Thymus (tissue), 11 donors: ENCODE data around the gene KIN. TPM values are rescaled to one million over a fixed set of nuclear protein-coding genes. Genes with fewer than 3 reads are reported as not detected.
"Not testable (repeated sequence)": the region's sequence is repeated elsewhere in the genome, so short reads cannot be mapped to it uniquely, and the experiment has no call there.

ENCODE experiments used
- DNase-seq, 9 donors: peaks; one replicate each; pipeline ENCODE4 v3.0.0-alpha.2; 2013; ENCODE audit warnings: low spot score in 9 of 9, low read depth in 6 of 9, missing footprints in 1 of 9
- H3K27ac ChIP-seq, 2 donors: one replicate each; pipeline ENCODE4 v1.5.1; 2013; ENCODE audit warnings: control low read depth in 1 of 2, low read depth in 1 of 2, low read length in 1 of 2, mild to moderate bottlenecking in 1 of 2, moderate library complexity in 1 of 2
- H3K27me3 ChIP-seq, 2 donors: one replicate each; pipeline ENCODE4 v1.5.1; 2013; ENCODE audit warnings: low read length in 1 of 2; ENCODE audit not compliant: control insufficient read depth in 2 of 2, insufficient read depth in 1 of 2
- H3K36me3 ChIP-seq, 2 donors: one replicate each; pipeline ENCODE4 v1.5.1; 2013; ENCODE audit warnings: low read length in 1 of 2, mild to moderate bottlenecking in 1 of 2, moderate library complexity in 1 of 2; ENCODE audit not compliant: control insufficient read depth in 2 of 2, insufficient read depth in 2 of 2
- H3K4me1 ChIP-seq, 2 donors: one replicate each; pipeline ENCODE4 v1.5.1; 2013; ENCODE audit warnings: low read length in 2 of 2; ENCODE audit not compliant: control insufficient read depth in 2 of 2, insufficient read depth in 2 of 2
- H3K4me3 ChIP-seq, 2 donors: one replicate each; pipeline ENCODE4 v1.5.1; 2013; ENCODE audit warnings: low read length in 2 of 2, control low read depth in 1 of 2, mild to moderate bottlenecking in 1 of 2
- H3K9me3 ChIP-seq, 2 donors: one replicate each; pipeline ENCODE4 v1.5.1; 2013; ENCODE audit warnings: low read length in 1 of 2, mild to moderate bottlenecking in 1 of 2; ENCODE audit not compliant: control insufficient read depth in 2 of 2, insufficient read depth in 1 of 2
- WGBS: extraction: QIAGEN DNeasy Blood & Tissue Kit; methylation state at CpG from one replicate; pipeline ENCODE4 v1.1.7; 2013; 5-methylcytosine and 5-hydroxymethylcytosine counted together
- polyA plus RNA-seq: library from polyadenylated mRNA; stranded (reverse); fragments of 200-250 nt; gene quantifications from one replicate; pipeline ENCODE4 v1.2.3, GENCODE V29; 2013
- total RNA-seq: library from RNA; stranded (reverse); fragments of 120-200 nt; gene quantifications from one replicate; pipeline ENCODE4 v1.2.4, GENCODE V29; 2013
- donor health status: healthy.

KIN gene
- total and polyA plus RNA-seq, 2 donors: 16.1 to 28.6 TPM

DNA sequence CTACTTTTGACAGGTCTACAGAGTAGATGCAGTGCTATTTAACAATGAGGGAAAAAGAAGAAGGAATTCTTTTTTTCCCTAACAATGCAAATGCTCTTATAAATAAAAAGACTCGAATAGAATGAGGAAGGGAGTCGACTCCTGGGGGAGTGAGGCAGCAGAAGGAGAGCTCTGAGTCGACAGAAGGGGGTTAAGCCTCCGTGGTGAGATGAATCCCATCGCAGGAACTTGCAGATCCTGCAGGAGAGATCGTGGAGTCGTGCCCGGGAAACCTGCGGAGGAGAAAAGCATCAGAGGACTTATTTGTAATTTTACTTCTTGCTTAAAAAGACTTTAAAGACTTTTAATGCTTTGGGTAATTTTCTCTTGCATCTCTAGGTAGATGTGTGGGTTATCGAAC, 67.3 kb downstream of the KIN start:
- WGBS: 82% methylated on average over 10 of the region's 10 CpGs
- no peaks in the 10 kb centered on the region for H3K9me3 ChIP-seq

DNA sequence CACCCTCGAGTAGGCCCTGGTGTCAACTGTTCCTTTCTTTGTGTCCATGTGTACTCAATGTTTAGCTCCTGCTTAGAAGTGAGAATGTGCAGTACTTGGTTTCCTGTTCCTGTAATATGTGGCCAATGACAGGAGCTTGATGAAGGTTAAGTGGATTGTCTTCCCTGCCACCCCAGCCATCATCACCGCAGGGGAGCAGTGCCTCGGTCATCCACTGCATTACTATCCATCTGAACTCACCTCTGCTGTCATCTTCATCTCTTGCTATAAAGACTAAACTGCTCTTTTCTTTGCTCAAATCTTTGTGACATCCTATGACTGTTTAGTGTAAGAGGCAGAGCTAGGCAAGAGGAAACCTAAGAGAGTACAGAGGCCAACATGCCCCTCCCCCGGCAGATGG, 69.1 kb downstream of the KIN start:
- Histone ChIP-seq H3K36me3 (no peaks in the 10 kb centered on the region), H3K4me3 (no peak overlapping the region), H3K27ac (no peak overlapping the region), H3K27me3 (no peaks in the 10 kb centered on the region), H3K4me1 (no peaks in the 10 kb centered on the region), H3K9me3 (no peaks in the 10 kb centered on the region)
- no peak for DNase-seq
- WGBS: 95% methylated on average over 4 of the region's 4 CpGs

More for the DNA sequence above, 67.3 kb downstream of the KIN start:
- DNase-seq: no peak
- no peaks in the 10 kb centered on the region for H3K36me3 ChIP-seq
- no peaks in the 10 kb centered on the region for H3K4me1 ChIP-seq
- H3K27me3 ChIP-seq: no peaks in the 10 kb centered on the region
- no peak overlapping the region for H3K4me3 ChIP-seq
- H3K27ac ChIP-seq: no peak overlapping the region

DNA sequence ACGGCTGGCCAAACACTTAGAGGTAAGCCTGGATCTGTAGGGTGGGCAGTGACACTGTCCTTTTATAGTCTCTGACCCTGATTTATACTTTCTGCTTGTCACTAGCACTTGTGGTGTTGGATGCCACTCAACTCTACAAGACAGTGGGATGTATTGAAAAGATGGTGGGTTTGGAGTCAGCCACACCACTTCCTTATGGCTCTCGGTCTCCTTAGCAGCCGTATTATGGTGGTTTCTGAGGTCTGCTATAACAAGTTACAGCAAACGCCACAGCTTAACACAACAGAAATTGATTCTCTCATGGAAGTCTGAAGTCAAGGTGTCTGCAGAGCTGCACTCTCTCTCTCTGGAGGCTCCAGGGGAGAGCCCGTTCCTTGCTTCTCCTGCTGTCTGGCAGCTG, 70.0 kb downstream of the KIN start:
- Histone ChIP-seq H3K27ac (no peak overlapping the region), H3K4me3 (no peak overlapping the region), H3K4me1 (no peaks in the 10 kb centered on the region), H3K36me3 (no peaks in the 10 kb centered on the region), H3K27me3 (no peaks in the 10 kb centered on the region), H3K9me3 (no peaks in the 10 kb centered on the region)
- DNase-seq: no peak
- 38% methylated on average over 5 of the region's 5 CpGs for WGBS

DNA sequence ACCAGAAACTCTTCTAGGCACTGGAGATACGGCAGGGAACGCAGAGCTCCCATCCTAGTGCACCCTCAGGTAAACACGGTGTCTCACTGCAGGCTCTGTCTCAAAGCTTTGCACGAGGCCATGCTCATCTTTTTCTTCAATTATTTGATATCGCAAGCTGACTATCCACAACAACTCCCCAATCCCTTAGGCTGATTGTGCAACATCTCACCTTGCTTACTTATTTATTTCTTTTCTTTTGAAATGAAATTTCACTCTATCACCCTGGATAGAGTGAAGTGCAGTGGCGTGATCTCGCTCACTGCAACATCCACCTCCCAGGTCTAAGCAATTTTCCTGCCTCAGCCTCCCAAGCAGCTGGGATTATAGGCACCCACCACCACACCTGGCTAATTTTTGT, 72.3 kb downstream of the KIN start:
- DNase-seq: no peak
- Histone ChIP-seq H3K4me3 (no peak overlapping the region), H3K9me3 (no peaks in the 10 kb centered on the region), H3K36me3 (no peaks in the 10 kb centered on the region), H3K27me3 (no peaks in the 10 kb centered on the region), H3K4me1 (no peaks in the 10 kb centered on the region), H3K27ac (no peak overlapping the region)
- 98% methylated on average over 7 of the region's 7 CpGs for WGBS

DNA sequence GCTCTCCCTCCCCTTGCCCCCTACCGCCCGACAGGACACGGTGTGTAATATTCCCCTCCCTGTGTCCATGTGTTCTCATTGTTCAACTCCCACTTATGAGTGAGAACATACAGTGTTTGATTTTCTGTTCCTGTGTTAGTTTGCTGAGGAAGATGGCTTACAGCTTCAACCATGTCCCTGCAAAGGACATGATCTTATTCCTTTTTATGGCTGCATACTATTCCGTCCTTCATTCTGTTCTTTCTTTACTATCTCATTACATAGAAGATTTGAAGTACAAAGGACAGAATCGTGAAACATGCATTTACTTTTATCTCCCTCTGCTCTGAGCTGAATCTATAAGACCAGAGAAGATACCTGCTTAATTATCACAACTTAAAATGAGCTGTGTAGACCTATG, 76.7 kb downstream of the KIN start:
- not testable (repeated sequence) for H3K4me3 ChIP-seq
- 94% methylated on average over 5 of the region's 5 CpGs for WGBS

DNA sequence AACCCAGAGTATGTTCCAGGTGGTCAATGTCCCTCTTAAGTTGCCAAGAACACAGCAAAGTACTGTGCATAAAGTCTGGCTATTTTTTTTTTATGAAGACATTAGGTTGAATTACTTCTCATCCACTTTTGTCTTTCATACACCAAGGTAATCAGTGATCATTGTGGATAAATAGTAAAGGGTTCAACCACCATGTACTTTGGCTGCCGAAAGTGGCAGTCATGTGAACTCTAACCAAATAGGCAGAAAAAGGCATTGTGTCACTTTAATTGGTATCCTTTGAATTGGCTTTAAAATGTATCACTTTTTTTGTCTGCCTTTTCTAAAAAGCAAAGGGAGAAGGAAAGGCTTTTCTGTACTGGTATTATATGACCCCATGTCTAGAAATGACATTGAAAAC, 77.3 kb downstream of the KIN start:
- no peaks in the 10 kb centered on the region for H3K36me3 ChIP-seq
- no peaks in the 10 kb centered on the region for H3K27me3 ChIP-seq
- H3K9me3 ChIP-seq: no peaks in the 10 kb centered on the region
- 100% methylated on average over 1 of the region's 1 CpG for WGBS
- no peak for DNase-seq
- no peak overlapping the region for H3K27ac ChIP-seq
- H3K4me1 ChIP-seq: no peaks in the 10 kb centered on the region
- H3K4me3 ChIP-seq: no peak overlapping the region

More for the DNA sequence above, 76.7 kb downstream of the KIN start:
- H3K36me3 ChIP-seq, H3K4me1 ChIP-seq, DNase-seq, H3K9me3 ChIP-seq, H3K27ac ChIP-seq, H3K27me3 ChIP-seq: not testable (repeated sequence)

DNA sequence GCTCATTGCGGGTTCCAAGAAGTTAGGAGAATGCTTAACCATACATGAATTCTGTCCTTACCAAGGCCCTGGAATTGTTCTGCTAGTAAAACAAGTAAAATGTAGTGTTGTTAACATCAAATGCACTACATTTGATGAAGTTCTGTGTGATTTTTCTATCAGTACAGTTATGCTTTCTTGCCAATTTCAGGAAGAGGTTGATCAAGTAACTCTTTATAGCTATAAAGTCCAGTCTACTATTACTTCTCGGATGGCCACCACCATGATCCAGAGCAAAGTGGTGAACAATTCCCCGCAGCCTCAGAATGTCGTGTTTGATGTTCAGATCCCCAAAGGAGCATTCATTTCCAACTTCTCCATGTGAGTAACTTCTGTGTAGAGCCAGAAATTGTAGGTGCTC, 79.0 kb downstream of the KIN start:
- H3K9me3 ChIP-seq: no peaks in the 10 kb centered on the region
- no peaks in the 10 kb centered on the region for H3K36me3 ChIP-seq
- DNase-seq: no peak
- H3K27me3 ChIP-seq: peaks cover 0 to 3% of the 10 kb centered on the region in 2 donors
- H3K4me1 ChIP-seq: no peaks in the 10 kb centered on the region
- no peak overlapping the region for H3K27ac ChIP-seq
- H3K4me3 ChIP-seq: no peak overlapping the region
- WGBS: 97% methylated on average over 4 of the region's 4 CpGs

DNA sequence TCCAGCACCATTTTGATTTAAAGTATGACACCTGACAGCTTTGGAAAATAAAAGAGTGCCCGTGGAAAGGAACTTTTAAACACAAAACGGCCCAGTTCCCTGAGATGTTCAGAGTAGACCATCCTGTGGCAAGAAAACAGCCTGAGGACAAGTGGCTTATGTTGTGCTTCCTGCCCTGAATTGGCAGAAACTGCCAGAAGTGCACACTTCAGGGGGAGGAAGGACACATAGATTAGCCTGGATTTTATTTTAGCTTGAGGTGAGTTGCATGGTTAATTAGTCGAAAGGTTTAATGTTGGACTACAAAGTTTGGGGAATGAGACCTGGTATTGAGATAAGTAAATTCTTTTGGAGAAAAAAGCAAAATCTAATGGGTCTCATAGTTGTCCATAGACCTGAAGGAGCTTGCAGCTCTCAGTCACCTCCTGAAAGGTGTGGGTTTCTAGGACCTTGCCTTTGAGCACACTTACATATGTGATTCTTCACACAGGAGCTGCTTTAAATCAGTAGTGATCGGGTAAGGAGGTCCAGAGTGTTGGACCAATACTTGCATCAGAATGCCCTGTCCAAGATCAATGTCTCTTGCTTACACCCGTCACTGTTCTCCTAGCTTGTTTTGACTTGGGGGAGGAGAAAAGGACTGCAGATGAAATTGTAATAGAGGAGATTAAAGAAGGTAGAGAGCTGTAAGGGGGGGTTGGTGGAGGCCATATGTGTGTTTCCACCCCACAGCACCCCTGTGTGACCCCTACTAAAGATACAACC, 79.8 kb downstream of the KIN start:
- no peak for DNase-seq
- H3K4me1 ChIP-seq: no peaks in the 10 kb centered on the region
- 94% methylated on average over 5 of the region's 5 CpGs for WGBS
- no peak overlapping the region for H3K27ac ChIP-seq
- no peak overlapping the region for H3K4me3 ChIP-seq
- no peaks in the 10 kb centered on the region for H3K36me3 ChIP-seq
- no peaks in the 10 kb centered on the region for H3K9me3 ChIP-seq
- H3K27me3 ChIP-seq: peaks cover 0 to 3% of the 10 kb centered on the region in 2 donors

DNA sequence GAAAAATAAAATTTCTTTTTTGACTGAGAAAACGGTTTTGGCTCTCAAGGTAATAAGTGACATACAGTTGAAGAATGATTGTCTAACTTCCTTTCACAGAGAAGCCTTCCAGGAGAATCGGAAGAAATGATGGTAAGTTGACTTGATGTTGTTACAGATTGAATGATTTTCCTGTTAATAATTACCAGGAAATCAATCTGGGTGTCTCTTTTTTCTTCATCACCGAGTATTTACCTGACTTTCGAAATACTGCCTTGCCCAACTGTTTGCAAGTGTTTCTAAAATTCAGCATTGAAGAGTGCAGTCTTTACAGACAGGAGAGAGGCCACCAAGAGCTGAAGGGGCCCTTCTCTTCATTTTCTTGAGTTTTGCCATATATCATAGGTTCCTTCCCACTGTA, 80.7 kb downstream of the KIN start:
- Histone ChIP-seq H3K27ac (no peak overlapping the region), H3K9me3 (no peaks in the 10 kb centered on the region), H3K4me1 (no peaks in the 10 kb centered on the region), H3K4me3 (no peak overlapping the region), H3K36me3 (no peaks in the 10 kb centered on the region), H3K27me3 (peaks cover 0 to 3% of the 10 kb centered on the region in 2 donors)
- DNase-seq: no peak
- 96% methylated on average over 4 of the region's 4 CpGs for WGBS
